Neuronal stem cell (in vitro differentiated cells): ENCODE measurements around the gene VWA1.
A peak's percentile ranks its signal among the peaks of the same experiment; 100 is the strongest.

ENCODE experiments used
- DNase-seq: peaks from one replicate; pipeline ENCODE4 v3.0.0-alpha.2; 2013; ENCODE audit warnings: low spot score
- H2AFZ ChIP-seq: one replicate; pipeline ENCODE4 v1.6.1; 2013; ENCODE audit warnings: mild to moderate bottlenecking, low read length, inconsistent platforms
- H2AK5ac ChIP-seq: 2 replicates; pipeline ENCODE4 v1.6.1; 2013; ENCODE audit warnings: low read depth, mild to moderate bottlenecking, inconsistent platforms, low read length, moderate library complexity, mixed read lengths
- H2BK120ac ChIP-seq: 2 replicates; pipeline ENCODE4 v1.6.1; 2013; ENCODE audit warnings: low read depth, mild to moderate bottlenecking, inconsistent platforms, low read length, moderate library complexity, mixed read lengths
- H2BK12ac ChIP-seq: one replicate; pipeline ENCODE4 v1.6.1; 2013; ENCODE audit warnings: low read length, inconsistent platforms
- H2BK15ac ChIP-seq: 2 replicates; pipeline ENCODE4 v1.6.1; 2013; ENCODE audit warnings: mild to moderate bottlenecking, low read length, inconsistent platforms, mixed read lengths
- H2BK5ac ChIP-seq: one replicate; pipeline ENCODE4 v1.6.1; 2013; ENCODE audit warnings: inconsistent platforms, mild to moderate bottlenecking, low read length, moderate library complexity
- H3K14ac ChIP-seq: one replicate; pipeline ENCODE4 v1.6.1; 2013; ENCODE audit warnings: low read length, inconsistent platforms
- H3K18ac ChIP-seq: 2 replicates; pipeline ENCODE4 v1.6.1; 2013; ENCODE audit warnings: low read length, inconsistent platforms
- H3K23ac ChIP-seq: 2 replicates; pipeline ENCODE4 v1.6.1; 2013; ENCODE audit warnings: low read depth, mild to moderate bottlenecking, mixed read lengths, low read length, inconsistent platforms; ENCODE audit not compliant: poor library complexity
- H3K27ac ChIP-seq: replicated peaks from 3 replicates; pipeline ENCODE4 v1.5.1; 2013; ENCODE audit warnings: low read length, inconsistent platforms
- H3K27me3 ChIP-seq, 3 experiments: 2 replicates each; pipeline ENCODE4 v1.6.1; 2013; ENCODE audit warnings: low read length in 3 of 3, mild to moderate bottlenecking in 2 of 3, inconsistent platforms in 1 of 3, low read depth in 1 of 3, mixed read lengths in 1 of 3, moderate library complexity in 1 of 3; ENCODE audit not compliant: control insufficient read depth in 3 of 3, insufficient read depth in 3 of 3
- H3K36me3 ChIP-seq, 2 donors: replicated peaks in 1 of 2; 2 replicates each; pipeline ENCODE4 v1.6.1; 2013; ENCODE audit warnings: low read length in 2 of 2; ENCODE audit not compliant: control insufficient read depth in 2 of 2, insufficient read depth in 2 of 2
- H3K4ac ChIP-seq: 2 replicates; pipeline ENCODE4 v1.6.1; 2013; ENCODE audit warnings: inconsistent platforms, mild to moderate bottlenecking, low read length, moderate library complexity
- H3K4me1 ChIP-seq, 2 donors: 1 replicate in 1 of 2; 2 replicates in 1 of 2; pipeline ENCODE4 v1.6.1; 2013; ENCODE audit warnings: low read length in 2 of 2, low read depth in 1 of 2; ENCODE audit not compliant: control insufficient read depth in 2 of 2, insufficient read depth in 1 of 2
- H3K4me2 ChIP-seq: one replicate; pipeline ENCODE4 v1.6.1; 2013; ENCODE audit warnings: mild to moderate bottlenecking, low read length, inconsistent platforms; ENCODE audit not compliant: insufficient read depth, poor library complexity, severe bottlenecking
- H3K4me3 ChIP-seq, 2 donors: 2 replicates each; pipeline ENCODE4 v1.5.1; 2013; ENCODE audit warnings: low read length in 2 of 2, mild to moderate bottlenecking in 2 of 2, inconsistent platforms in 1 of 2, moderate library complexity in 1 of 2
- H3K79me1 ChIP-seq: one replicate; pipeline ENCODE4 v1.6.1; 2013; ENCODE audit warnings: low read depth, mild to moderate bottlenecking, inconsistent platforms, low read length, moderate library complexity
- H3K9ac ChIP-seq: one replicate; pipeline ENCODE4 v1.6.1; 2013; ENCODE audit warnings: mild to moderate bottlenecking, low read depth, low read length, inconsistent platforms; ENCODE audit not compliant: poor library complexity
- H3K9me3 ChIP-seq, 2 donors: replicated peaks in 1 of 2; 2 replicates each; pipeline versions ENCODE3 to v1.6.1; 2013; ENCODE audit warnings: low read length in 2 of 2, mild to moderate bottlenecking in 2 of 2, inconsistent platforms in 1 of 2, low read depth in 1 of 2, mixed read lengths in 1 of 2, moderate library complexity in 1 of 2; ENCODE audit not compliant: control insufficient read depth in 2 of 2, insufficient read depth in 1 of 2
- H4K8ac ChIP-seq: one replicate; pipeline ENCODE4 v1.6.1; 2013; ENCODE audit warnings: low read depth, mild to moderate bottlenecking, inconsistent platforms, low read length, moderate library complexity
- H4K91ac ChIP-seq: one replicate; pipeline ENCODE4 v1.6.1; 2013; ENCODE audit warnings: low read length, low read depth, mild to moderate bottlenecking, inconsistent platforms; ENCODE audit not compliant: poor library complexity
- WGBS, 2 donors: extraction: QIAGEN DNeasy Blood & Tissue Kit; methylation state at CpG; one replicate each; pipeline ENCODE4 v1.1.7; 2013; ENCODE audit warnings: missing lambda C conversion rate in 2 of 2, mixed read lengths in 1 of 2; ENCODE audit not compliant: insufficient read length in 2 of 2, insufficient replicate concordance in 1 of 2; ENCODE audit errors: extremely low coverage in 2 of 2; 5-methylcytosine and 5-hydroxymethylcytosine counted together

VWA1 gene

GRCh38 chr1:1419363-1419812 lies 16.1 kb upstream of the VWA1 start:
- Histone ChIP-seq H3K14ac (no peak overlapping the region), H3K4me3 (no peak overlapping the region)
- DNase-seq, result no peak

GRCh38 chr1:1419813-1420653 lies 15.5 kb upstream of the VWA1 start:
- peaks cover 0 to 3% (median 0%) of the 10 kb centered on the region in 3 experiments for H3K27me3 ChIP-seq
- no peak overlapping the region for H2AFZ ChIP-seq
- no peaks in the 10 kb centered on the region for H3K36me3 ChIP-seq
- peak overlapping the region; percentile 90 for H2BK12ac ChIP-seq
- peak overlapping the region; percentile 97 for H2AK5ac ChIP-seq
- H3K4me3 ChIP-seq, result peak overlapping the region in 1 of 2 donors; percentile 55
- no peak overlapping the region for H3K27ac ChIP-seq
- peak overlapping the region; percentile 53 for H4K91ac ChIP-seq
- peaks cover 2% of the 10 kb centered on the region for H3K79me1 ChIP-seq
- peak overlapping the region; percentile 38 for H2BK120ac ChIP-seq
- no peaks in the 10 kb centered on the region for H3K9me3 ChIP-seq
- peak overlapping the region; percentile 86 for H3K9ac ChIP-seq
- H3K4me1 ChIP-seq, result peaks cover 10 to 38% of the 10 kb centered on the region in 2 donors
- no peak for DNase-seq
- peak overlapping the region; percentile 54 for H3K4me2 ChIP-seq
- H4K8ac ChIP-seq, result peak overlapping the region; percentile 43
- peak overlapping the region; percentile 4 for H3K23ac ChIP-seq
- H3K18ac ChIP-seq, result peak overlapping the region; percentile 94
- peak overlapping the region; percentile 90 for H2BK15ac ChIP-seq
- peak overlapping the region; percentile 90 for H2BK5ac ChIP-seq
- WGBS, 2 donors, result no CpG with 5 or more reads among the region's 112 CpGs
- peak overlapping the region; percentile 71 for H3K14ac ChIP-seq
- peak overlapping the region; percentile 26 for H3K4ac ChIP-seq

More at GRCh38 chr1:1419363-1419812, 16.1 kb upstream of the VWA1 start:
- no CpG with 5 or more reads among the region's 21 CpGs for WGBS, 2 donors
- Histone ChIP-seq H2BK120ac (peak overlapping the region; percentile 16), H2AFZ (peak overlapping the region; percentile 79), H3K4me1 (peaks cover 10 to 34% of the 10 kb centered on the region in 2 donors), H3K27ac (no peak overlapping the region), H2BK12ac (peak overlapping the region; percentile 90), H4K91ac (peak overlapping the region; percentile 85), H4K8ac (peak overlapping the region; percentile 72), H3K4me2 (peak overlapping the region; percentile 54), H2BK5ac (peak overlapping the region; percentile 90), H3K36me3 (no peaks in the 10 kb centered on the region), H3K9me3 (no peaks in the 10 kb centered on the region), H3K18ac (peak overlapping the region; percentile 94), H3K79me1 (peaks cover 2% of the 10 kb centered on the region), H3K27me3 (peaks cover 0 to 3% (median 0%) of the 10 kb centered on the region in 3 experiments), H2AK5ac (peak overlapping the region; percentile 97), H3K9ac (peak overlapping the region; percentile 86), H3K23ac (peak overlapping the region; percentile 93), H3K4ac (peak overlapping the region; percentile 66), H2BK15ac (peak overlapping the region; percentile 62)

GRCh38 chr1:1420654-1421141 lies 14.8 kb upstream of the VWA1 start:
- Histone ChIP-seq H3K4me3 (no peak overlapping the region), H2BK12ac (no peak overlapping the region), H4K91ac (no peak overlapping the region), H3K27ac (no peak overlapping the region), H3K79me1 (peaks cover 3% of the 10 kb centered on the region), H3K27me3 (peaks cover 0 to 3% (median 0%) of the 10 kb centered on the region in 3 experiments), H4K8ac (no peak overlapping the region), H3K4ac (peak overlapping the region; percentile 85), H3K36me3 (no peaks in the 10 kb centered on the region), H3K14ac (peak overlapping the region; percentile 14), H2AFZ (peak overlapping the region; percentile 73), H3K18ac (peak overlapping the region; percentile 93), H2AK5ac (peak overlapping the region; percentile 95), H2BK120ac (peak overlapping the region; percentile 38), H3K9ac (peak overlapping the region; percentile 70), H3K23ac (peak overlapping the region; percentile 4), H3K9me3 (no peaks in the 10 kb centered on the region), H3K4me2 (no peak overlapping the region), H2BK5ac (no peak overlapping the region), H3K4me1 (peaks cover 13 to 41% of the 10 kb centered on the region in 2 donors), H2BK15ac (peak overlapping the region; percentile 90)
- whole genome bisulfite sequencing, 2 donors, result no CpG with 5 or more reads among the region's 12 CpGs
- DNase-seq, result no peak
